ENCODE measurements around the gene UBLCP1.
"Not testable (repeated sequence)": the region's sequence is repeated elsewhere in the genome, so short reads cannot be mapped to it uniquely, and the experiment has no call there.

Gene UBLCP1

GRCh38 chr5:159227452-159227851 lies 35.6 kb upstream of the UBLCP1 start:
- peaks cover 25% of the 10 kb centered on the region for H3K27me3 ChIP-seq (ENCODE audit: control insufficient read depth, insufficient read depth, low read length)
- H3K9me3 ChIP-seq (ENCODE audit: control insufficient read depth, insufficient read depth, low read length), result no peaks in the 10 kb centered on the region
- no peaks in the 10 kb centered on the region for H3K36me3 ChIP-seq (ENCODE audit: control insufficient read depth, insufficient read depth, low read length)
- DNase-seq (ENCODE audit: low read depth, low spot score), result no peak
- no peak overlapping the region for H3K27ac ChIP-seq (ENCODE audit: low read length)
- H3K4me1 ChIP-seq (ENCODE audit: control insufficient read depth, insufficient read depth, low read length), result no peaks in the 10 kb centered on the region
- H3K4me3 ChIP-seq (ENCODE audit: low read length), result no peak overlapping the region
- no CpG with 5 or more reads among the region's 3 CpGs for WGBS (ENCODE audit: insufficient coverage, insufficient read length)

- not testable (repeated sequence) for H3K9me3 ChIP-seq (ENCODE audit: control insufficient read depth, insufficient read depth, low read length); DNase-seq (ENCODE audit: low read depth, low spot score); H3K27ac ChIP-seq (ENCODE audit: low read length); H3K4me3 ChIP-seq (ENCODE audit: low read length); H3K36me3 ChIP-seq (ENCODE audit: control insufficient read depth, insufficient read depth, low read length); H3K4me1 ChIP-seq (ENCODE audit: control insufficient read depth, insufficient read depth, low read length)
- H3K27me3 ChIP-seq (ENCODE audit: control insufficient read depth, insufficient read depth, low read length), result peaks cover 27% of the 10 kb centered on the region
- WGBS (ENCODE audit: insufficient coverage, insufficient read length), result no CpG with 5 or more reads among the region's 5 CpGs
These were observed 35.0 kb upstream of the UBLCP1 start for GRCh38 chr5:159228097-159228496.

- Histone ChIP-seq H3K4me3 (ENCODE audit: low read length) (no peak overlapping the region), H3K4me1 (ENCODE audit: control insufficient read depth, insufficient read depth, low read length) (no peaks in the 10 kb centered on the region), H3K9me3 (ENCODE audit: control insufficient read depth, insufficient read depth, low read length) (no peaks in the 10 kb centered on the region), H3K27me3 (ENCODE audit: control insufficient read depth, insufficient read depth, low read length) (peaks cover 28% of the 10 kb centered on the region), H3K27ac (ENCODE audit: low read length) (no peak overlapping the region), H3K36me3 (ENCODE audit: control insufficient read depth, insufficient read depth, low read length) (no peaks in the 10 kb centered on the region)
- no peak for DNase-seq (ENCODE audit: low read depth, low spot score)
- WGBS (ENCODE audit: insufficient coverage, insufficient read length), result no CpG with 5 or more reads among the region's 3 CpGs
These were observed 32.4 kb upstream of the UBLCP1 start for GRCh38 chr5:159230657-159231056.

DNA sequence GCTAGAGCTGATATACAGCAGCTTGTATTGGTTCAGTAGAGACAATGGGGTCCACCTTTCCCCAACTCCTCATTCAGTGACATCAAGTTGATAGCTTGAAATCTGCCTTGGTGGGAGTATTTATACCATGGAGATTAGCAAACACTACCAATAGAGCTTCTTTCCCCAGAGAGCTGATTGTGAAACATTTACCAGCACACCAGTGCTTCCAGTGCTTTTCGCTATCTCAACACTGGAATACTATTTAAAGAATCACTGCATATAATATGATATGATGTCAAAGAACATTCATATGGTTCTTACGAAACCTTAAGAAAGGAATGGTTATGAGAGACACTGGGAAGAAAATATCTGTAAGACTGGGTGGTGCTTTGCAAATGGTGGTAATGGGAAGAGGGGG lies 31.9 kb upstream of the UBLCP1 start:
- no CpG with 5 or more reads among the region's 2 CpGs for WGBS (ENCODE audit: insufficient coverage, insufficient read length)
- Histone ChIP-seq H3K27me3 (ENCODE audit: control insufficient read depth, insufficient read depth, low read length) (peaks cover 27% of the 10 kb centered on the region), H3K36me3 (ENCODE audit: control insufficient read depth, insufficient read depth, low read length) (no peaks in the 10 kb centered on the region), H3K27ac (ENCODE audit: low read length) (no peak overlapping the region), H3K4me3 (ENCODE audit: low read length) (no peak overlapping the region), H3K4me1 (ENCODE audit: control insufficient read depth, insufficient read depth, low read length) (no peaks in the 10 kb centered on the region), H3K9me3 (ENCODE audit: control insufficient read depth, insufficient read depth, low read length) (no peaks in the 10 kb centered on the region)
- DNase-seq (ENCODE audit: low read depth, low spot score), result no peak

DNA sequence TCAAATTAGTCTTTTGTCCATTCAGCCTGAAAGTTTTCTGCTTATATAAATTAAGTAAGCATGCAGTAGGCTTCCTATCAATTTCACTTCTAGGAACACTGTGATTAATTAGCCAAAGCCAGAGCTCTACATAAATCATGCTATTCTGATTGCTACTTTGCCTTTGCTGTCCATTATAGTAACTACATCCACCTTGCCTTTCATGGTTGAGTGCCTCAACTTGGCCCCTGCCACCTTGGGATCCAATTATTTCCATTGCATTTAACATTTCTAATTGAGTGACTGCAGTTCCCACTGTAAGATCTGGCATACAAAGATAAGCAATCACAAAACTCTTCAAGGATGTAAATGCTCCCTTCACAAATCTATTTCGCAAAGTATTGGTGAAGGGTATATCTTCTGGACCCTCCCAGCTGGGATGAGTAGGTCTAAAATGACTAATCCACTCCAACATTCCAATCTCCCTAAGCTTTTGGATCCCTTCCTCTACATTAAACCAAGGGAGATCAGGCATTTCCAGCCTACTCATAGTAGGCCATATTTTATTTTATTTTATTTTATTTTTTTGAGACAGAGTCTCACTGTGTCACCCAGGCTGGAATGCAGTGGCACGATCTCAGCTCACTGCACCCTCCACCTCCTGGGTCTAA lies 27.1 kb upstream of the UBLCP1 start:
- H3K9me3 ChIP-seq (ENCODE audit: control insufficient read depth, insufficient read depth, low read length); H3K4me1 ChIP-seq (ENCODE audit: control insufficient read depth, insufficient read depth, low read length); DNase-seq (ENCODE audit: low read depth, low spot score); H3K4me3 ChIP-seq (ENCODE audit: low read length); H3K36me3 ChIP-seq (ENCODE audit: control insufficient read depth, insufficient read depth, low read length); H3K27ac ChIP-seq (ENCODE audit: low read length); H3K27me3 ChIP-seq (ENCODE audit: control insufficient read depth, insufficient read depth, low read length): not testable (repeated sequence)
- WGBS (ENCODE audit: insufficient coverage, insufficient read length), result no CpG with 5 or more reads among the region's 2 CpGs

DNA sequence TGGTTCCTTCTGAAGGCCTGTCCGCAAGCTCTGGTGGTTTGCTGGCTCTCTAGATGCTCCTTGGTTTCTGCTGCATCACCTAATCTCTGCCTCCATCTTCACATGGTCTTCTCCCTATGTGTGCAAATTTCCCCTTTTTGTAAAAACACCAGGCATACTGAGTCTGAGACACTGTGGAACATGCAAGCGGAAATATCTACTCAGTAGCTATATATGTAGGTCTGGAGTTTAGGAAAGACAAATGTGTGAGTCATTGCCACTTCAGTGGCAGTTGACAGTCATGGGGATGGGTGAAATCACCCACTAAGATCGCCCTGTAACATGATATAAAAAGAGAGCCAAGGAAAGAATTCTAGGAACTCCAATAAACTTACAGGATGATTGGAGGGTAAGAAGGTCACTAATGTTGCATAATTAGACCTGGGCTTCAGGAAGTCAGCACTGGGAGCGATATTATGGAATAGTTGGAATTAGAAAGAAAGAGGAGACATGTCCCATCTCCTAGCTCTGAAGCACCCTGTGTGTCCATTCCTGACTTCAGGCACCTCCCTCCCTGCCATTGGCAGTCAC lies 22.7 kb upstream of the UBLCP1 start:
- H3K36me3 ChIP-seq (ENCODE audit: control insufficient read depth, insufficient read depth, low read length), result no peaks in the 10 kb centered on the region
- H3K9me3 ChIP-seq (ENCODE audit: control insufficient read depth, insufficient read depth, low read length), result no peaks in the 10 kb centered on the region
- no peaks in the 10 kb centered on the region for H3K4me1 ChIP-seq (ENCODE audit: control insufficient read depth, insufficient read depth, low read length)
- no peak overlapping the region for H3K4me3 ChIP-seq (ENCODE audit: low read length)
- DNase-seq (ENCODE audit: low read depth, low spot score), result no peak
- no peak overlapping the region for H3K27ac ChIP-seq (ENCODE audit: low read length)
- WGBS (ENCODE audit: insufficient coverage, insufficient read length), result no CpG with 5 or more reads among the region's 4 CpGs
- no peaks in the 10 kb centered on the region for H3K27me3 ChIP-seq (ENCODE audit: control insufficient read depth, insufficient read depth, low read length)

DNA sequence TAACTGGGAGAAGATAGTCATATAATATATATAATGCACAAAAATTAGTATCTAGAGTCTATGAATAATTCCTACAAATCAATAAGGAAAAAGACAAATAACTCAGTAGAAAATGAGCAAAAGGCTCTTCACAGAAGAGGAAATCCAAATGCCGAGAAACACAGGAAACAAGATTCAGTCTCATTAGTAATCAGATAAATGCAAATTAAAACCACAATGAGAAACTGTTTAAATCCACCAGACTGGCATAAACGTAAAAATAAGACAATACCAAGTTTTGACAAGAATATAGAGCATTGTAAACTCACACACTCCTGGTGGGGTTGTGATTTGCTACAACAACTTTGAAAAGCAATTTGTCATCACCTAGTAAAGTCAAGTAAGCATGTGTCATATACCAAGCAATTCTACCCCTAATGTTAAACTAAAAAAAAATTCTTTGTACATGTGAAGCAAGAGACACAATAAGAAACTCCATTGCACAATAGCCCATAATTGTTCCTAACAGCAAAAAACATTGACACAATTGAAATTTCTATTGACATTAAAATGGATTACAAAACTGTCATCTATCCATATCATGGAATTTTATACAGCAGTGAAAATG lies 21.0 kb upstream of the UBLCP1 start:
- no peak overlapping the region for H3K27ac ChIP-seq (ENCODE audit: low read length)
- H3K9me3 ChIP-seq (ENCODE audit: control insufficient read depth, insufficient read depth, low read length), result no peaks in the 10 kb centered on the region
- H3K27me3 ChIP-seq (ENCODE audit: control insufficient read depth, insufficient read depth, low read length), result no peaks in the 10 kb centered on the region
- no CpG with 5 or more reads among the region's 2 CpGs for WGBS (ENCODE audit: insufficient coverage, insufficient read length)
- no peak for DNase-seq (ENCODE audit: low read depth, low spot score)
- no peak overlapping the region for H3K4me3 ChIP-seq (ENCODE audit: low read length)
- H3K36me3 ChIP-seq (ENCODE audit: control insufficient read depth, insufficient read depth, low read length), result no peaks in the 10 kb centered on the region
- H3K4me1 ChIP-seq (ENCODE audit: control insufficient read depth, insufficient read depth, low read length), result no peaks in the 10 kb centered on the region

DNA sequence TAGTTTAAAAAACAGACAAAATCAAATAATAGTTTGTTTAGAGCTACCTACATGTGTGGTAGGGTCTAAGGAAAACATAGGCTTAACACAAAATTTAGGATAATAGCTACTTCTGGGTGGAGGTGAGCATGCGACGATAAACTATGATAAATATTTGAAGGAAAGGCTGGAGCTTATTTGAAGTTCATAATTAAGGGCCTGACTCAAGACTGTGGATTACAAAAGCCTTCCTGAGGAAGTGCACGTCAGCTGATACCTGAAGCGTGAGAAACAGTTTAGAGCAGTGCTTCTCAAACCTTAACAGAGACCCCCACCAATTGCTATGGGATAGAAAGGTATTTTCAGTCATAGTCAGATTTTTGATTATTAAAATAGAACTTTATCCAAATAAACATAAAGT lies 20.4 kb upstream of the UBLCP1 start:
- DNase-seq (ENCODE audit: low read depth, low spot score), result no peak
- no peak overlapping the region for H3K4me3 ChIP-seq (ENCODE audit: low read length)
- H3K9me3 ChIP-seq (ENCODE audit: control insufficient read depth, insufficient read depth, low read length), result no peaks in the 10 kb centered on the region
- no peak overlapping the region for H3K27ac ChIP-seq (ENCODE audit: low read length)
- no peaks in the 10 kb centered on the region for H3K27me3 ChIP-seq (ENCODE audit: control insufficient read depth, insufficient read depth, low read length)
- WGBS (ENCODE audit: insufficient coverage, insufficient read length), result no CpG with 5 or more reads among the region's 4 CpGs
- no peaks in the 10 kb centered on the region for H3K4me1 ChIP-seq (ENCODE audit: control insufficient read depth, insufficient read depth, low read length)
- no peaks in the 10 kb centered on the region for H3K36me3 ChIP-seq (ENCODE audit: control insufficient read depth, insufficient read depth, low read length)

DNA sequence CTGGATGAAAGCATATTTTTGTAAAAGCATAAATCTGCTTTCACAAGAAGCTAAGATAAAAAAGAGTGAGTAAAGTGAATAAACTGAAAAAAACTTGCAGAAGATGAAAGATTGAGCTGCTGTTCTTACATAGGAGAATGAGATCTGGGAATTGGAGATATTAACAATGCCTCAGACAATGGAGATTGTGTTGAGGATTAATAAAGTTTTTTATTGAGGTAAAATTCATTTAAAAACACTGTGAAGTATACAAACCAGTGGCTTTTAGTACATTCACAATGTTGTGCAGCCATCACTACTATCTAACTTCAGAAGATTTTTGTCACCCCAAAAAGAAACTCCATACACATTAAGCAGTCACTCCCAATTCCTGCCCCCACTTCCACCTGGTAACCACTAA lies 19.7 kb upstream of the UBLCP1 start:
- no peaks in the 10 kb centered on the region for H3K36me3 ChIP-seq (ENCODE audit: control insufficient read depth, insufficient read depth, low read length)
- no peaks in the 10 kb centered on the region for H3K9me3 ChIP-seq (ENCODE audit: control insufficient read depth, insufficient read depth, low read length)
- no peaks in the 10 kb centered on the region for H3K4me1 ChIP-seq (ENCODE audit: control insufficient read depth, insufficient read depth, low read length)
- H3K27me3 ChIP-seq (ENCODE audit: control insufficient read depth, insufficient read depth, low read length), result no peaks in the 10 kb centered on the region
- no peak overlapping the region for H3K27ac ChIP-seq (ENCODE audit: low read length)
- DNase-seq (ENCODE audit: low read depth, low spot score), result no peak
- no peak overlapping the region for H3K4me3 ChIP-seq (ENCODE audit: low read length)

- no CpG with 5 or more reads among the region's 3 CpGs for WGBS (ENCODE audit: insufficient coverage, insufficient read length)
- no peaks in the 10 kb centered on the region for H3K4me1 ChIP-seq (ENCODE audit: control insufficient read depth, insufficient read depth, low read length)
- no peaks in the 10 kb centered on the region for H3K27me3 ChIP-seq (ENCODE audit: control insufficient read depth, insufficient read depth, low read length)
- H3K27ac ChIP-seq (ENCODE audit: low read length), result no peak overlapping the region
- no peak overlapping the region for H3K4me3 ChIP-seq (ENCODE audit: low read length)
- no peaks in the 10 kb centered on the region for H3K36me3 ChIP-seq (ENCODE audit: control insufficient read depth, insufficient read depth, low read length)
- H3K9me3 ChIP-seq (ENCODE audit: control insufficient read depth, insufficient read depth, low read length), result no peaks in the 10 kb centered on the region
- DNase-seq (ENCODE audit: low read depth, low spot score), result no peak
These were observed 18.9 kb upstream of the UBLCP1 start for GRCh38 chr5:159244163-159244562.

DNA sequence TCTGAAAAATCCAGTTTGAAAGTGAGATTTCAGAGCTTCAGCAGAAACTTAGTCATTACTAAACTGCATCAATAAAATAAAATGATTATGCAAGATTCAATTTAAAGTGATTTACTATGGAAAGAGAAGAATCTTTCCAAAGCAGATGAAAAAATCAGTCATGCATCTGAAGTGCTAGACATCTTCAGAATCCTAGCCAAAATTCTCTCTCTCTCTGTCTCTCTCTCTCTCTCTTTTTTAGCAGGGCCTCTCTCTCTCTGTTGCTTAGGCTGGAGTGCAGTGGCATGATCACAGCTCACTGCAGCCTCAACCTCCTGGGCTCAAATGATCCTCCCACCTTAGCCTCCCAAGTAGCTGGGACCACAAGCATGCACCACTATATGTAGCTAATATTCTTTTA lies 18.2 kb upstream of the UBLCP1 start:
- no peak for DNase-seq (ENCODE audit: low read depth, low spot score)

More for the DNA sequence above, 18.2 kb upstream of the UBLCP1 start:
- Histone ChIP-seq H3K9me3 (ENCODE audit: control insufficient read depth, insufficient read depth, low read length) (no peaks in the 10 kb centered on the region), H3K27ac (ENCODE audit: low read length) (no peak overlapping the region), H3K36me3 (ENCODE audit: control insufficient read depth, insufficient read depth, low read length) (no peaks in the 10 kb centered on the region), H3K4me1 (ENCODE audit: control insufficient read depth, insufficient read depth, low read length) (no peaks in the 10 kb centered on the region), H3K27me3 (ENCODE audit: control insufficient read depth, insufficient read depth, low read length) (no peaks in the 10 kb centered on the region), H3K4me3 (ENCODE audit: low read length) (no peak overlapping the region)

Measured in iPS DF 6.9 (cell line).